ENCODE results near the gene DNAJC18.

DNA sequence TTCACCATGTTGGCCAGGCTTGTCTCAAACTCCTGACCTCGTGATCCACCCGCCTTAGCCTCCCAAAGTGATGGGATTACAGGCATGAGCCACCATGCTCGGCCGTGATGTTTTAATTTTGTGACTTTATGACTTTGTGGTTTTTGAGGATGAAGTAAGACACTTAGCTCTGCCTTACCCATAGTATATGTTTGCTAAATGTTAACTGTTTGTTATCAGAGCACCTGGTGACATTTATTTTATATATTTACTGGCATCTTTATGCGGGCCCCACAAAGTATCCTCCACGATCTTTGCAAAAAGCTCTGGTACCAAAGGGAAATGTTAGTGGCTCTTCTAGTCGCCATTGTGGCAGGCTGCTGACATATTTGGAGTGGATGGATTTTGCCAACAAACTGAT, 63.0 kb downstream of the DNAJC18 start:
- TF ChIP-seq, protein P1, sequence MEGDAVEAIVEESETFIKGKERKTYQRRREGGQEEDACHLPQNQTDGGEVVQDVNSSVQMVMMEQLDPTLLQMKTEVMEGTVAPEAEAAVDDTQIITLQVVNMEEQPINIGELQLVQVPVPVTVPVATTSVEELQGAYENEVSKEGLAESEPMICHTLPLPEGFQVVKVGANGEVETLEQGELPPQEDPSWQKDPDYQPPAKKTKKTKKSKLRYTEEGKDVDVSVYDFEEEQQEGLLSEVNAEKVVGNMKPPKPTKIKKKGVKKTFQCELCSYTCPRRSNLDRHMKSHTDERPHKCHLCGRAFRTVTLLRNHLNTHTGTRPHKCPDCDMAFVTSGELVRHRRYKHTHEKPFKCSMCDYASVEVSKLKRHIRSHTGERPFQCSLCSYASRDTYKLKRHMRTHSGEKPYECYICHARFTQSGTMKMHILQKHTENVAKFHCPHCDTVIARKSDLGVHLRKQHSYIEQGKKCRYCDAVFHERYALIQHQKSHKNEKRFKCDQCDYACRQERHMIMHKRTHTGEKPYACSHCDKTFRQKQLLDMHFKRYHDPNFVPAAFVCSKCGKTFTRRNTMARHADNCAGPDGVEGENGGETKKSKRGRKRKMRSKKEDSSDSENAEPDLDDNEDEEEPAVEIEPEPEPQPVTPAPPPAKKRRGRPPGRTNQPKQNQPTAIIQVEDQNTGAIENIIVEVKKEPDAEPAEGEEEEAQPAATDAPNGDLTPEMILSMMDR (conservative IDR thresholded peaks at IDR 0.05; ENCODE audit: low read depth, low read length) = no peak
- no peak for TF ChIP-seq MAZ (IDR thresholded peaks at IDR 0.05; ENCODE audit: borderline replicate concordance, low read depth, low read length)
